ENCODE results near the gene PRR16.

DNA sequence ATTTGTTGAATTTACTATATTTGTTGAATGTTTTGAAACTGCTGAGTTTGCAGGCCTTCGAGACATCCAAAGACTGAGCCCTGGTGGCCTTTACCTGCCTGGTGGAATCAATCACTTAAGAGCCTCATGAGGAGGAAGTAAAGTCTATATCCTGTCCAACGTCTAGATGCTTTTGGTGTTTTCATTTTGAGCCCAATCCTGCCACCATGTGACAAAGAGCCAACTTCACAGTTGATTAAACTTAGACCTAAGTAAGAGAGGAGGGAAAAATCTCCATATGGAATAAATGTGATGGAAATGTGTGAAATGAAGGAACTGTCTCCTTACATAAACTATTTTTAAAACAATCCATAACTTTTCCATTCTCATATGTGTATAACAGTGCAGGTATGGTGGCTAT, 220.1 kb downstream of the PRR16 start:
- TF ChIP-seq, protein P1, sequence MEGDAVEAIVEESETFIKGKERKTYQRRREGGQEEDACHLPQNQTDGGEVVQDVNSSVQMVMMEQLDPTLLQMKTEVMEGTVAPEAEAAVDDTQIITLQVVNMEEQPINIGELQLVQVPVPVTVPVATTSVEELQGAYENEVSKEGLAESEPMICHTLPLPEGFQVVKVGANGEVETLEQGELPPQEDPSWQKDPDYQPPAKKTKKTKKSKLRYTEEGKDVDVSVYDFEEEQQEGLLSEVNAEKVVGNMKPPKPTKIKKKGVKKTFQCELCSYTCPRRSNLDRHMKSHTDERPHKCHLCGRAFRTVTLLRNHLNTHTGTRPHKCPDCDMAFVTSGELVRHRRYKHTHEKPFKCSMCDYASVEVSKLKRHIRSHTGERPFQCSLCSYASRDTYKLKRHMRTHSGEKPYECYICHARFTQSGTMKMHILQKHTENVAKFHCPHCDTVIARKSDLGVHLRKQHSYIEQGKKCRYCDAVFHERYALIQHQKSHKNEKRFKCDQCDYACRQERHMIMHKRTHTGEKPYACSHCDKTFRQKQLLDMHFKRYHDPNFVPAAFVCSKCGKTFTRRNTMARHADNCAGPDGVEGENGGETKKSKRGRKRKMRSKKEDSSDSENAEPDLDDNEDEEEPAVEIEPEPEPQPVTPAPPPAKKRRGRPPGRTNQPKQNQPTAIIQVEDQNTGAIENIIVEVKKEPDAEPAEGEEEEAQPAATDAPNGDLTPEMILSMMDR (IDR thresholded peaks at IDR 0.05), result no peak
- no peak for TF ChIP-seq POLR2A (IDR thresholded peaks at IDR 0.05)
